ENCODE measurements around the gene MID1IP1.

The MID1IP1 gene, protein sequence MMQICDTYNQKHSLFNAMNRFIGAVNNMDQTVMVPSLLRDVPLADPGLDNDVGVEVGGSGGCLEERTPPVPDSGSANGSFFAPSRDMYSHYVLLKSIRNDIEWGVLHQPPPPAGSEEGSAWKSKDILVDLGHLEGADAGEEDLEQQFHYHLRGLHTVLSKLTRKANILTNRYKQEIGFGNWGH

DNA sequence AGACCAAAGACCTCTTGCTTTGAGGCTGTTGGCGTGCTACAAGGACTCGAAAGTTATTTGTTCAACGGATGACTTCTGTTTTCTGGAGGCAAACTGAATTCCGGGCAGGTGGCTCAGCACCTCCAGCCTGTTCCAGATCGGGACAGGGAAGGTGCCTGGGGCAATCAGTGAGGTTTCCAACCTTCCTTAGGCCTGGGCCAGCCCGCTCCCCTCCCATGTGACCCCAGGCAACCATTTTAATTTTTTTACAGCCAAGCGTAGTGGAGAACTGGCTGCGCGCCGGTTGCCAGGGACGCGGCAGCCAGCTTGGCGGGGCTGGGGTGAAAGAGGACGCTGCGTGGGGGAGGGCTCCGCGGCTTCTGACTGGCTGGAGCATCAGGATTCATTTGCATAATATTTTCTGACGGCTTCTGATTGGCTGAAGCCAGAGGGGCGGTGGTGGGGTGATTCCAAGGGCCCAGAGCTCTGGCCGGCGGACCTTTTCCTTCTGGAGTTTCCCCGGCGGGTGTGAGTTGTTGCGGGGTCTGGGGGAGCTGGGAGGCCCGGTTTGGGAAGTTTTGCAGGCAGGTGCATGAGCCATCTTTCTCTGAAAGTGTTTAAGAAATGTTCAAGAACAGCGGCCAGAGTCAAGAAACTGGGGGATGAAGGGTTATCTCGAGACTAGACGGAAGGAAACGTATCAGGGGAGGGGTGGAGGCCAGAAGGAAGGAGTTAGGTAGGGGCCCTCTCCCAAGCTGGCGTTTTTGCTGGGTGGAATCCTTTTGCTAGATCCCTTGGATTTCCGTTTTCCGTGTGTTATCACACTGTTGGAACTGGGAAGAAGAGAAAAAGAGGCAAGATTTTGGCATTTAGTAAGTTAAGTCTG, at the start of gene MID1IP1:
Gene MID1IP1 (plus strand): TSS at position 479 of the 865 bp plus-strand sequence. CDS start 3,488 bp downstream, outside the sequence.
- peak; percentile 81 to 85 for DNase-seq

DNA sequence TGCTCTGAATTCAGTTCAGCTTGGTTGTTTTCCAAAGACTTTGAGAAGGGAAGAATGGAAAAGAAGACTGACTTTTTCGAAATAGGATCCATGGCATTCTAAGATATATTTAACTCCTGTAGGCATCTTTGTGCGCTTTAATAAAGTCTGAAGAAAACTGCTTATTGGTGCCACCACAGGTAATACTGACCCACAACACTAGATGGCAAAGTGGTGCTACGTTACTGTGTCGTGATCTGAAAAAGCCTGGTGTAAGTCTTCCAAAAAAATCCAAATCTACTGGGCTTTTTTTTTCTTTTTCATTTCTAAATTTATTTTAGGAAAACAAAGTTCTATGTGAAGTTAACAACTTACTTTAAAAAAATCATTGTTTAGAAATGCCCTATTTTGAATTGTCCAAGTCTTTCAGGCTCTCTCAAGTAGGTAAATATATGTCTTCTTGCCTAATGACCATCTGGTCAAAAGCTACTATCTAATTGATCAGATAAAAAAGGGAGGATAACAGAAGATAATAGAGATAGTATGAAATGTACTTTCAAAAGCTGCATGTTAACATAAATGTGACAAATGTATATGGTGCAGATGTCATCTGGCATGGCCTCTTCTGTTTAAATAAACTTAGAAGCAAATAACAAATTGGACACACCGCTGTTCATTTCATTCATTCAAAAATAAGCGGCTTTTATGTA, 47.0 kb upstream of the MID1IP1 start:
- DNase-seq = peak; percentile 41 to 47

DNA sequence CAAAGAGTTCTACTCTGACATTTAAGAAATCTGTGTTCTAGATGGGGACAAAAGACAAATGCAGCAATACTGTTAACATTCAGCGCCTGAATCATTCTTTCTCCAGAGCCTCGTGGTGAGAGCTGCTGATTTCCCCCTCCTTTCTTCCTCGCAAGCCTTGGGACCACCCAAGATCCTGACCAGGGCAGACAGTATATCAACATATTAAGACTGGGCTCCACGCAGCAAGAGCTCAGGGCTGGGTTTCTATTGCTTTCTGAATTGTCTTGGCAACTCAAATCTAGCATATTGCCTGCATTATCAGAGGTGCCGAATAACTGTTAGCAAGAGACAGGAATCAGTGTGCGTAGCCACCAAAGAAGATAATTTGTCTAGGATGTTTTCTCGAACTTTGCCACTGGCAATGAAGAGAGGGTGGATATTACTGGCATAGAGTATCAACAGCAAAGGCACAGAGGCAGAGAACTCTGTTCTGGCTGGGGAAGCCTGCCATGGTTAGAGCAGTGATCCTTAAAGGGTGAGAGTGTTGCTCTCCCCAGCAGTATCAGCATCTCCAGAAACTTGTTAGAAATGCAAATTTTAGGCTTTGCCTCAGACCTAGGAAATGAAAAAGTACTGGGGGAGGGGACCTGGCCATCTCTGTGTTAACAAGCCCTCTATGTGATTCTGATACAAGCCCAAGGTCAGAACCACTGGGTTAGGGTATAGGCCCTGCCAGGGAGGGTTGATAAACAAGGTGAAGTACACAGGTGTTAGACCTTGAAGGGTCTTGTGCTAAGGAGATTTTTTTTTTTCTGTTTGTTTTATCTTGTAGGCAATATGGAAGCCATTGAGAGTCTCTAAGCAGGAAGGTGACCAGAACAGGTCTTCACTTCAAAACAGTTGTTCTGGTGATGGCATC, 46.2 kb upstream of the MID1IP1 start:
- no peak for DNase-seq

DNA sequence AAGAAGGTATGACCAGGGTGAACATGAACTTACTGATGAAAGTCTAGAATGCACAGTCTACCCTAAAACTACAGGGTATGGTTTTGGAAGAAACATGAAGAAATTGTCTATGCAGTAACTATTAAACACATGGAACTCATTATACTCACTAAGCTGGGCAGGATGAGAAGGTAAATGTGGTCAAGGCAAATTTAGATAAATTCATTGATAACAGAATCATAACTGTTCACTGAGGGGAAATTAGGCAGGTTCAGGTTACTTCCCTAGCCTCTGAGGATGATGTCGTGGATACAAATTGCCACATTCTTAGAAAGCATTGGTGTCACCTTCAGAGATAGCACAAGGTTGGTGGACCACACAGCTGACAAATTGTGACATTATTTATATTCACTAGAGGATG, 40.4 kb upstream of the MID1IP1 start:
- DNase-seq = no peak

DNA sequence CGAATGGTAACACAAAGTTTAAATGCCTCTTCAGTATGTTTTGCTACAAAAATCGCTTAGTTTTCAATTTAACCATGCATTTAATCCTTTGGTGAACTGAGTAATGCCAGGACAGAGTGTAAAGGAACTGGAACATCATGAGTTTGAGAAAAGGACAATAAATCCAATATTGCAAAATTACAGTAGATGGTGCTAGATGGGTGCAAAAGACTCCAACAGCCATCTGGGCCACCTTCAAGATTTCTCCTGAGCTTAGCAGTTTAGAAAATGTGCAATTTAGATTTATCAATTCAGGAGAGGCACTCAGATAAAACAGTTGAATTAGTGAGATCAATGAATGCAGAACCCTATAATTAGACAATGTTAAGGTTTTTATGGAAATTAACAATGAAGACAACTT, 33.2 kb upstream of the MID1IP1 start:
- peak; percentile 23 to 39 for DNase-seq

DNA sequence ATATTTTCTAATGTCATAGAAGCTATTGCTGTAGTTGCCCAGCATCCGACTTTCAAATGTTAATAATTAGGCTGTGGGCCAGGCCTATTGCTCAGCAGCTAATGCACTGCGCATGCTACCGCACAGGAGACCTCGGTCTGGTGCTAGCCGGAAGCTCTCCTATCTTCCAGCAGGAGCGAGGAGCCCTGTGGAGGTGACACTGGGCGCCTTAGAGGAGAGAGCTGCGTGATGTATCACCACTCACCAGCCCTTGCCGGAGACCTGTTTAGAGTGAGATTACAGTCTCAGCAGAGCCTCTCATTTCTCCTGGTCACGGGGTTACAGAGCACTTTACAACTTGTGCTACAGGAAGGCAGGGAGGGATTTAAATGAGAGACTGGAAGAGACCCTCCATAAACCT, 31.1 kb upstream of the MID1IP1 start:
- no peak for DNase-seq

DNA sequence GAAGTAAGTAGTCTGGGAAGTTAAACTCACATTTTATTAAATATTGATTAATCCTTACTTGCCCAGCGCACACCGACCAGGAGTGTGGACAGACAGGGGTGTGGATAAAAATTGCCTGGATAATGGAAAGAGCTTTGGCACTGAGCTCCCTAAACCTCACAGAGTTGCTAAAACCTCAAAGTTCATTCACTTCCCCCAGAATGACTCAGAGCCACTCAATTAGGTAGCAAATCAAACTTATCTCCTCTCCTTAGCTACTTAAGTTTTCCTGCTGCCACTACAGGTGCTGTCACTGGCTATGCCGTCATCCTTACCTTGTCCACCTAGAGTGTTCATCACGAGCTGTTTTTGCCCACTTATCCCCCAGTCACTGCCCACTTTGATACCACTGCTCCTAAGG, 27.0 kb upstream of the MID1IP1 start:
- no peak for DNase-seq

DNA sequence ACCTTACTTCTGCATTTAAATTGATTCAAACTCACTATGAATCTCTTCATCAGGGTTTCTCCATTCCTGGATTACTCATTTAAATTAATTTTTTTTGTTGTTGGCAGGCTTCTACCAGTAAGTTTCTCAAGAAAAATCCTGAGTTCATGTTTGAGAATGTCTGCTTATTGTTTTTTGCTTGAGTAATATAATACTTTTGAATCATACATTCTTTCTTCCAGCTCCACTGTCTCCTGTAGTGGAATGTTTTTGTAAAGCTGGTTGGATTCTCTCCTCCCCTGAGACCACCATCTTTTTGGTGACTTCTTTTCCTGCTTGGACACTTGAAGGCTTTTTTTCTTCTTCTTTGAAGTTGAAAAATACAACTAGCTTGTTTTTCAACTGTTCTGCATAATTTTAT, 4.3 kb upstream of the MID1IP1 start:
- DNase-seq = no peak

DNA sequence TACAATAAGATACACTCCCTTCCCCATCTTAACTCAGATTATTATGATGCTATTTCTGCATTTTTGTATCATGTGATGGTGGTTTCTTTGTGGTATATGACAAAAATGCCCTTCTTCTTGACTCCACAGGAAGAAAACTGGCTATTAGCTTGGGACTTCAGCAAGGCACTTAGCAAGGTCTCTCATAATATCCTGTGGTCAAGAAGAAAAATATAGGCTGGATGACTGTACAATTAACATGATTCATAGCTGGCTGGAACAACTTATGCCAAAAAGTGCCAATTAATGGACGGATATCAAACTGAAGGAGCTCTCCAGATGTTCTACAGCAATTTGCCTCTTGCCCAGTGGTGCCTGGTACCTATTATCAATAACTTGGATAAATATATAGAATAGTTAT, 2.3 kb upstream of the MID1IP1 start:
- no peak for DNase-seq

DNA sequence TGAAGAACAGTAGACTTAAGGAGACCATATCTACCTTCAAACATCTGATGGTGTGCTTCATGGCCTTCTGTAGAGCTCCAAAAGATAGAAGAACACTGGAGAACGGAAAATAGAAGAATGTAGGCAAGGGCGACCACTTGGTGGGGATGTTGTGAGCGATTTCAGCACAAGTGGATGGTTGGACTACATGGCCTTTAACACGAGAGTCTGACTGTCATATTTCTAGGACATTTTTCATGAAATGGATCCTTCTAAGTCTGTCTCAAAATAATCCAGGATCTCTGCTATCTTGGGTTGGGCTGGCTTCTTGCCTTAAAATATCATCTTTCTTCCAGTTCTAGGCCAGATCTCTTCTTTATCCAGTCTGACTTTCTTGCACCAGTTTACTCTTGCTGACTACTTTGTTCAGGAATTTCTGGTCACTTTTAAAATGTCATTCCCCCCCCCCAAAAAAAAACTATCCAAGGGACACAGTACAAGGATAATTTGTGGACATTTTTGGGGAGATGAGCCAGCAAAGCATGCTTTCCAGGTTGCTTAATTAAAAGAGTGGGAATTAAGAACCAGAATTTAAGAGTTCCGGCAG, 1.2 kb upstream of the MID1IP1 start:
- DNase-seq = peak; percentile 8 to 35

DNA sequence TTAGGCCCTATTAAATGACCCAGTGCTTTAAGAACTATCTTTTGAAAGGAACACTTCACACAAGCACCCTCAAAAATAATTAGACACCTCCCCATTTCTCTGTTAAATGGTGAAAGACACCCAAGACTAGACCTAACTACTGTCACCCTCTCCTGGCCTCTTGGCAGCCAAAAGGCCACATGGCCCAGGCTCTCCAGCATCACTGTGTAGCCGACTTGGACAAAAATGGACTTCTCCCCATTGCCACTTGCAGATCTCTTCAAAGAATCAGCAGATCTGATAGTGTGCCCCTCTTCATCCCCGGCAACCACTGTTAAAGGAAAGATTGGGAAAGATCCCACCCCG, 2.0 kb downstream of the MID1IP1 start:
- peak in 1 of 2 experiments; percentile 46 for DNase-seq

DNA sequence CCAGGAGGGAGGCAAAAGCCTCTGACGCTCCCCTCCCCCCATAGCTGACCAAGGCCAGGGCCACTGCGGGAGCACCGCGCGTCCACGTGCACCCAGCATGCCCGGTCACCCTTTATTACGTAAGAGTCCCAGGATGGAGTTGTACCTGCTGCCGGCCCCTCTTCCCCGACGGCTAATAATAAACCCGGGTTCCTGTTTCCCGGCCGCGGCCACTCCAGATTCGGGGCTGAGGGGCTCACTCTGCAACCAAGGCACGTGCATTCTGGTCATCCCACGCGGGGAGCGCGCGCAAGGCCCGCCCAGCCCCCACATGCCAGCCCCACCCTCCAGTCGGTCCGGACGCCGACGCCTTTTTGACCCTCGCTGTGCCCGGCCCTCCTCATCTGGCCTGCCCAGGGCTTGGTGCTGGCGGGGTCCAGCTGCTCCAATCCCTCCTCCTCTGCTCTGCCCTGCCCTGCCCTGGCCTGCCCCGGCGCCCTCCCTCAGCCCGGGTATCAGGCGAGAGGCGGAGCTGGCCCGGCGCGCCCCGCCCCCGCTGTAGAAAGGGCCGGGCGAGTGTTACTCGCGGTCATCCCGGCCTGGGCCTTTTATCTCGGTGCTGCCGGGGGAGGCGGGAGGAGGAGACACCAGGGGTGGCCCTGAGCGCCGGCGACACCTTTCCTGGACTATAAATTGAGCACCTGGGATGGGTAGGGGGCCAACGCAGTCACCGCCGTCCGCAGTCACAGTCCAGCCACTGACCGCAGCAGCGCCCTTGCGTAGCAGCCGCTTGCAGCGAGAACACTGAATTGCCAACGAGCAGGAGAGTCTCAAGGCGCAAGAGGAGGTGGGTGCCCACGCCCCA, 2.6 kb downstream of the MID1IP1 start:
- peak; percentile 76 to 81 for DNase-seq

DNA sequence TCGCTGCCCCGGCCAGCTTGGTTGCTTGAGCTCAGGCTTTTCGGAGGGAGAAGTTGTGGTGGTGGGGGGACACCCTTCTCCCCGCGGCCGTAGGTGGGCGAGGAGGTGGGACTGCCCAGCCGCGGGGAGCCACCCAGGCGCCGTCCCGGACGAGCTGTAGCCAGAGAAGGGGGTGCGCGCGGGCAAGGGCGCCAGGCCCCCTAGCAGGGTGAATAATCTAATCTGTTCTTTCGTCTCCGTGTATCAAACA, 3.1 kb downstream of the MID1IP1 start:
- DNase-seq = no peak

DNA sequence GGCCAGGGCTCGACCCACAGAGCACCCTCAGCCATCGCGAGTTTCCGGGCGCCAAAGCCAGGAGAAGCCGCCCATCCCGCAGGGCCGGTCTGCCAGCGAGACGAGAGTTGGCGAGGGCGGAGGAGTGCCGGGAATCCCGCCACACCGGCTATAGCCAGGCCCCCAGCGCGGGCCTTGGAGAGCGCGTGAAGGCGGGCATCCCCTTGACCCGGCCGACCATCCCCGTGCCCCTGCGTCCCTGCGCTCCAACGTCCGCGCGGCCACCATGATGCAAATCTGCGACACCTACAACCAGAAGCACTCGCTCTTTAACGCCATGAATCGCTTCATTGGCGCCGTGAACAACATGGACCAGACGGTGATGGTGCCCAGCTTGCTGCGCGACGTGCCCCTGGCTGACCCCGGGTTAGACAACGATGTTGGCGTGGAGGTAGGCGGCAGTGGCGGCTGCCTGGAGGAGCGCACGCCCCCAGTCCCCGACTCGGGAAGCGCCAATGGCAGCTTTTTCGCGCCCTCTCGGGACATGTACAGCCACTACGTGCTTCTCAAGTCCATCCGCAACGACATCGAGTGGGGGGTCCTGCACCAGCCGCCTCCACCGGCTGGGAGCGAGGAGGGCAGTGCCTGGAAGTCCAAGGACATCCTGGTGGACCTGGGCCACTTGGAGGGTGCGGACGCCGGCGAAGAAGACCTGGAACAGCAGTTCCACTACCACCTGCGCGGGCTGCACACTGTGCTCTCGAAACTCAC, 3.6 kb downstream of the MID1IP1 start:
- DNase-seq = no peak

DNA sequence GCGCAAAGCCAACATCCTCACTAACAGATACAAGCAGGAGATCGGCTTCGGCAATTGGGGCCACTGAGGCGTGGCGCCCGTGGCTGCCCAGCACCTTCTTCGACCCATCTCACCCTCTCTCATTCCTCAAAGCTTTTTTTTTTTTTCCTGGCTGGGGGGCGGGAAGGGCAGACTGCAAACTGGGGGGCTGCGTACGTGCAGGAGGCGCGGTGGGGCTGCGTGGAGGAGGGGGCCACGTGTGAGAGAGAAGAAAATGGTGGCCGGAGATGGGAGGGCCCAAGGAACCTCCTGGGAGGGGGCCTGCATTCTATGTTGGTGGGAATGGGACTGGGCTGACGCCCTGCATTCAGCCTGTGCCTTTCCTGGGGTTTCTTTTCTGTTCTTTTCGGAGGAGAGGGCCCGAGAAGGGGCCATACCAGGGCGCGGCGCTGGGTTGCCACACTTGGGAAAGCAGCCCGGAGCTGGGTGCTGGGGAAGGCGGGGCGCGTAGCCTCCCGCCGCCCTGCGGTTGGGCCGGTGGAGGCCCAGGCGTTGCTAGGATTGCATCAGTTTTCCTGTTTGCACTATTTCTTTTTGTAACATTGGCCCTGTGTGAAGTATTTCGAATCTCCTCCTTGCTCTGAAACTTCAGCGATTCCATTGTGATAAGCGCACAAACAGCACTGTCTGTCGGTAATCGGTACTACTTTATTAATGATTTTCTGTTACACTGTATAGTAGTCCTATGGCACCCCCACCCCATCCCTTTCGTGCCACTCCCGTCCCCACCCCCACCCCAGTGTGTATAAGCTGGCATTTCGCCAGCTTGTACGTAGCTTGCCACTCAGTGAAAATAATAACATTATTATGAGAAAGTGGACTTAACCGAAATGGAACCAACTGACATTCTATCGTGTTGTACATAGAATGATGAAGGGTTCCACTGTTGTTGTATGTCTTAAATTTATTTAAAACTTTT, 4.5 kb downstream of the MID1IP1 start:
- peak; percentile 53 to 56 for DNase-seq

DNA sequence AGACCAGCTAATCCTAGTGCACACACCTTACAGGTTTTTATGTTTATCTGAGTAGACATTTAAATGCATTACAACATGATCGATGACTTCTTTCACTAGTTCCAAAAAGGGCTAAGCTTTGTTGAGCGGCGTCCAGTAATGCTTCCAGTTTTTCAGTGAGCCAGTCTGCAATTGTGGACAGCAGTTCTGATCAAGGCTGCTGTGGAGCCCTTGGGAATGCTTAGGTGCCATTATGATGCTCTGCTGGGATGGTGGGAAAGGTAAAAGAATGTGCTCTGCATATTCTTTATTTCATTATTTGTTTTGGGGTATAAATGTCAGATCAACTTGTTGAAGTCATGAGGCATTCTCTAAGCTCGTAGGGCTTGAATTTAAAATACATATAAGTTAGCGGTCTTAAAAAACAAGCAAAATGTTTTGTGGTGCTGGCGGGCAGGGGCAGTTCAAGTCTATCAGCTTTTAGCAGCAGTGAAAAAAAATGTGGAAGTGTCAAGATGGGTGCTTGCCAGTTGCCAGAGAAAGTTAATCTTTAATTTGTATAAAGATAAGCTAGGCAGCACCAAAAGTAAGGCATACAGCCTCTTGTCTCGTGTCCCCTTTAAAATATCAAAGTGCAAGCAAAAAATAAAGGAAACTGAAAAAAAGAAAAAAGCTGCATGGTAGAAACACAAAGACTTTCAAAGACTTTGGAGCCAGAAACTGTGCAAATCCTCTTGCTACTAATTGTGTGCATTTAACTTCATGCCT, 5.8 kb downstream of the MID1IP1 start:
- peak in 1 of 2 experiments; percentile 30 for DNase-seq

DNA sequence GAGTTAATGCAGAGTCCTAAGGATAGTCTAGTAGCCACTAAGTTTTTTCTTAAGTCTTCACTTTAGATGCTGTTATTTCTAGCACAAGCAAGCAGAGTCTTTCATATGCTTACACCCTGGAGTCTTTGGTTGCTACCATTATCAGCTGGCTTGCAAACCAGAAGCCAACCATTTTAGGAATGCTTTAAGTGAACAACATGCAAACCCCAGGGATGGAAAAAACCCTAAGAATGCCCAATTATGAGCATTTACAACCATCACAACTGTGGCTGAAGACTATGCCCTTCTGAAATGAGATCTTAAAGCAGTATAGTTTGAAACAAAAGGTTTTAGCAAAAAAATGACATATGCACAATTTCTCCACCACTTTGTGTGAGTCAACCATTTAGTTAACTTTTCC, 6.6 kb downstream of the MID1IP1 start:
- no peak for DNase-seq

DNA sequence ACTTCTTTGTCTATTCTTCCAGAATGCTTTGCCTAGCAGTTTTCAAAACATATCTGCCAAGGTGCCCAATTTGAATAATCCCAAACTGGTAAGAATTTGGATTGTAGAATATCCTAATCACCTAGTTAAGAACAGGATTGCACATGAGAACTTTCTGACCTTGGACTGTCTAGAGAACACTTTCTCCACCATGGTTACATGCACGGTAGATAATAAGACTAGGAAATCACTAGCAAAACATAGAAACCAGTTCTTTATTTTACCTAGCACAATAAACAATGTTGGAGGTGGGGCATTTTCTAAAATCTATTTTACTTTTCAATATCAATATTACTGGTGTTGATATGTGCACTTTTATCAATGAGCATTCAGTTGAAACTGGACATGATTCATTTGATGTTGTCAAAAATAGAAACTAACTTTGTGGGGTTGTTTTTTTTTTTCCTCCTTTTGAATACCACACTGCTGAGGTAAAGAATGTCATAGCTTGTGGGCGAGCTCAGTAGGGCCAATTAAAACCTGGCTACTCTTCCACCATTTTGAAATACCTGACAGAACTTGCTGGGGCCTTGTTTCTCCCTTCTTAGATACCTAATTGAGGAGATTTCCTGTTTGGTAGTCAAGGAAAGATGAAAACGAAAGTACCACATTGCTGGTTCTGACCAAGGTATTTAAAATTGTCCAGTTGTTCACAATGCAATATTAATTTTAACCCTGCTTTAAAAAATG, 10.4 kb downstream of the MID1IP1 start:
- no peak for DNase-seq
